Measurements from ENCODE around the gene HYAL4.

The HYAL4 gene

GRCh38 chr7:123901101-123901500 is 56.1 kb downstream of the HYAL4 start:
- DNase-seq (ENCODE audit: low read depth in 2 of 3, low spot score in 2 of 3), result no peak

- DNase-seq (ENCODE audit: low read depth in 2 of 3, low spot score in 2 of 3), result no peak
These were observed 60.7 kb downstream of the HYAL4 start for GRCh38 chr7:123905714-123906113.

GRCh38 chr7:123916240-123916724 is 71.3 kb downstream of the HYAL4 start:
- DNase-seq (ENCODE audit: low read depth in 2 of 3, low spot score in 2 of 3), result no peak

- no peak for DNase-seq (ENCODE audit: low read depth in 2 of 3, low spot score in 2 of 3)
These were observed 72.9 kb downstream of the HYAL4 start for GRCh38 chr7:123917878-123918277.

GRCh38 chr7:123918309-123918708 is 73.3 kb downstream of the HYAL4 start:
- no peak for DNase-seq (ENCODE audit: low read depth in 2 of 3, low spot score in 2 of 3)

GRCh38 chr7:123923599-123923998 is 78.6 kb downstream of the HYAL4 start:
- no peak for DNase-seq (ENCODE audit: low read depth in 2 of 3, low spot score in 2 of 3)

GRCh38 chr7:123924941-123925340 is 80.0 kb downstream of the HYAL4 start, which contains the start of gene SPAM1:
Gene SPAM1 (plus strand): TSS chr7:123925241. CDS start chr7:123953571, 28,330 bp downstream.
- no peak for DNase-seq (ENCODE audit: low read depth in 2 of 3, low spot score in 2 of 3)
